ENCODE measurements around the gene ANGEL1. TPM values are rescaled to one million over a fixed set of nuclear protein-coding genes. Genes with fewer than 3 reads are reported as not detected.

Gene ANGEL1
- total RNA-seq, 1 donor from 2014 or later, result 38.8 TPM

DNA sequence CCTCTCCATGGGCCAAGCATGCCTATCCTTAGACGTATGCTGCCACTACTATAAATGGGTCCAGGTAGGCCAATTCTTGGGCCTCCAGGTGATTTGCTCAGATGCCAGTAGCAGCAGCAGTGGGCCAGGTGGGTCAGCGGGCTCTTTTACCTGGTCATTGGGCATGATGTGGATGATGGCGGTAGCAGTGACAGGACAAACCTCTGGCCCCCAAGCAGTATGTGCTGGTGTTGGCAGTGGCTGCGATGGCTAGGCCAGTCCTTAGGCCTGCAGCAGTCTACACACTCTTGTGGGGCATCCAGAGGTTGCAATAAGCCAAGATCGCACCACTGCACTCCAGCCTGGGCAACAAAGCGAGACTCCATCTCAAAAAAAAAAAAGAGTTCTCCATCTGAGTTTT lies 70.5 kb downstream of the ANGEL1 start:
- DNase-seq (ENCODE audit: low read depth, low spot score), result no peak
- Mint-ChIP-seq H3K4me1 (no peaks in the 10 kb centered on the region), H3K27ac (ENCODE audit: unreplicated experiment) (no peak overlapping the region), H3K27me3 (ENCODE audit: low read depth) (no peaks in the 10 kb centered on the region), H3K9me3 (peaks cover 26% of the 10 kb centered on the region), H3K4me3 (no peak overlapping the region), H3K36me3 (ENCODE audit: low read depth) (peaks cover 27% of the 10 kb centered on the region)
- TF ChIP-seq, protein P1, sequence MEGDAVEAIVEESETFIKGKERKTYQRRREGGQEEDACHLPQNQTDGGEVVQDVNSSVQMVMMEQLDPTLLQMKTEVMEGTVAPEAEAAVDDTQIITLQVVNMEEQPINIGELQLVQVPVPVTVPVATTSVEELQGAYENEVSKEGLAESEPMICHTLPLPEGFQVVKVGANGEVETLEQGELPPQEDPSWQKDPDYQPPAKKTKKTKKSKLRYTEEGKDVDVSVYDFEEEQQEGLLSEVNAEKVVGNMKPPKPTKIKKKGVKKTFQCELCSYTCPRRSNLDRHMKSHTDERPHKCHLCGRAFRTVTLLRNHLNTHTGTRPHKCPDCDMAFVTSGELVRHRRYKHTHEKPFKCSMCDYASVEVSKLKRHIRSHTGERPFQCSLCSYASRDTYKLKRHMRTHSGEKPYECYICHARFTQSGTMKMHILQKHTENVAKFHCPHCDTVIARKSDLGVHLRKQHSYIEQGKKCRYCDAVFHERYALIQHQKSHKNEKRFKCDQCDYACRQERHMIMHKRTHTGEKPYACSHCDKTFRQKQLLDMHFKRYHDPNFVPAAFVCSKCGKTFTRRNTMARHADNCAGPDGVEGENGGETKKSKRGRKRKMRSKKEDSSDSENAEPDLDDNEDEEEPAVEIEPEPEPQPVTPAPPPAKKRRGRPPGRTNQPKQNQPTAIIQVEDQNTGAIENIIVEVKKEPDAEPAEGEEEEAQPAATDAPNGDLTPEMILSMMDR (conservative IDR thresholded peaks at IDR 0.05), result no peak

DNA sequence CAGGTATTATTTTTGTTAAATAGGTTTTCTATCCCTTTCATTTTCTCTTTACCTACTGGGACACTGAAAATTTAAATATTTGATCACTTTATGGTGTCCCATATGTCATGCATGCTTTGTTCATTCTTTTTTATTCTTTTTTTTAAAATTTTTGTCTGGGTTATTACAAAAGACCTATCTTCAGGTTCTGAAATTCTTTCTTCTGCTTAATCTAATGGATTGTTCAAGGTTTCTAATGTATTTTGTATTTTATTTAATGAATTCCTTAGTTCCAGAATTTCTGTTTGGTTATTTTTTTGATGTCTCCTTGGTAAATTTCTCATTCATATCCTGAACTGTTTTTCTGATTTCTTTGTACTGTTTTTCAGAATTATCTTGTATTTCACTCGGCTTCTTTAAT lies 71.6 kb downstream of the ANGEL1 start:
- DNase-seq (ENCODE audit: low read depth, low spot score), result no peak
- no peak overlapping the region for H3K27ac Mint-ChIP-seq (ENCODE audit: unreplicated experiment)
- H3K27me3 Mint-ChIP-seq (ENCODE audit: low read depth), result no peaks in the 10 kb centered on the region
- peaks cover 35% of the 10 kb centered on the region for H3K36me3 Mint-ChIP-seq (ENCODE audit: low read depth)
- no peaks in the 10 kb centered on the region for H3K4me1 Mint-ChIP-seq
- H3K4me3 Mint-ChIP-seq, result no peak overlapping the region
- TF ChIP-seq, protein P1 (conservative IDR thresholded peaks at IDR 0.05), result no peak
- peaks cover 36% of the 10 kb centered on the region for H3K9me3 Mint-ChIP-seq

Other genes with a start within 250 kb of the ANGEL1 start
- gene VASH1, start 51.4 kb downstream of the ANGEL1 start, total RNA-seq, result 68.1 and 72.0 TPM in 2 replicates
- gene LRRC74A, start 13.5 kb upstream of the ANGEL1 start, total RNA-seq, result not detected in 2 replicates
- 42.6 and 43.6 TPM in 2 replicates for gene IRF2BPL, start 215.8 kb upstream of the ANGEL1 start, total RNA-seq